NCI-H2081 (cell line): ENCODE results near the gene CHAF1B.

Experiments
- DNase-seq, 2 experiments: peaks; one replicate each; lab custom pipeline; 2025; lab: John Stamatoyannopoulos, UW

Gene CHAF1B

GRCh38 chr21:36463204-36463603, 78.0 kb downstream of the CHAF1B start:
- DNase-seq = no peak

DNA sequence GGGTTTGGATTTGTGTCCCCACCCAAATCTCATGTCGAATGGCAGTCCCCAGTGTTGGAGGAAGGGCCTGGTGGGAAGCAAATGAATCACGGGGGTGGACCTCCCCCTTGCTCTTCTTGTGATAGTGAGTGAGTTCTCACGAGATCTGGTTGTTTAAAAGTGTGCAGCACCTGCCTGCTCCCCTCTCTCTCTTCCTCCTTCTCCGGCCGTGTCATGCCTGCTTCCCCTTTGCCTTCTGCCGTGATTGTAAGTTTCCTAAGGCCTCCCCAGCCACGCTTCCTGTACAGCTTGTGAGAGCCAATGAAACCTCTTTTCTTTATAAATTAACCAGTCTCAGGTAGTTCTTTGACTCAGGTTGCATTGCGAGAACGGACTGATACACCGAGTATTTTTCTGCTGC, 78.8 kb downstream of the CHAF1B start:
- no peak for DNase-seq

DNA sequence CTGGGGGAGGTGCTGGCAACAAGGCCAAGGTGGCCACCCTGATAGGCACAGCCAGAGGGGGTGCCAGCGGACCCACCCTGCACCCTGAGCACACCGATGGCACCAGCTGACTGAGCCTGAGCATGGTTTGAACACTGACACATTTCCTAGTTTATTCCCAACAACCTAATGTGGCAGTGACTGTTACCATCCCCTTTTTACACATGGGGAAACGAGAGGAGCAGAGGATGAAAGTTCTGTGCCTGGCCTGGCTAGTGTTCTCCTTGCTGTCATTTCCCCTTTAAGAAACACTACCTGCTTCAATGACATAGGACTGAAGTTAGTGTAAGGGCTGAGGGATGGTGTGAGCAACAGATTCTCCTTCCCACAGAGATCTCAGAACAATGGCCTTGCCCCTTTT, 79.4 kb downstream of the CHAF1B start:
- no peak for DNase-seq

GRCh38 chr21:36465478-36465877, 80.3 kb downstream of the CHAF1B start:
- no peak for DNase-seq

- no peak for DNase-seq
Measured at GRCh38 chr21:36466061-36466511, 80.9 kb downstream of the CHAF1B start.
